Thyroid gland (tissue), 4 donors: ENCODE data around the gene PDE4A.
"Not testable (repeated sequence)": the region's sequence is repeated elsewhere in the genome, so short reads cannot be mapped to it uniquely, and the experiment has no call there.

Source experiments
- CTCF ChIP-seq, 6 experiments: fragments of 200-600 bp in 3 of 6; fragments of 450-650 bp in 3 of 6; sonication (generic) in 3 of 6; IDR thresholded peaks; one replicate each; pipeline ENCODE4 v1.5.1; 2016 to 2019; ENCODE audit warnings: antibody characterized with exemption in 6 of 6, mild to moderate bottlenecking in 2 of 6, inconsistent platforms in 1 of 6, moderate library complexity in 1 of 6
- POLR2A ChIP-seq, 2 donors: fragments of 450-650 bp; IDR thresholded peaks; one replicate each; pipeline ENCODE4 v1.6.1; 2017; ENCODE audit warnings: antibody characterized with exemption in 2 of 2, mild to moderate bottlenecking in 2 of 2, moderate library complexity in 1 of 2

- not testable (repeated sequence) for TF ChIP-seq CTCF, POLR2A (IDR thresholded peaks at IDR 0.05)
These were observed 21.0 kb upstream of the PDE4A start for GRCh38 chr19:10399340-10399739.
